ENCODE results near the gene ARMCX1.

The ARMCX1 gene

GRCh38 chrX:101550362-101550750 is at the start of gene ARMCX1:
ARMCX1 (plus strand) TSS chrX:101550547; CDS start chrX:101552931, 2,384 bp downstream.
- TF ChIP-seq, protein P1, sequence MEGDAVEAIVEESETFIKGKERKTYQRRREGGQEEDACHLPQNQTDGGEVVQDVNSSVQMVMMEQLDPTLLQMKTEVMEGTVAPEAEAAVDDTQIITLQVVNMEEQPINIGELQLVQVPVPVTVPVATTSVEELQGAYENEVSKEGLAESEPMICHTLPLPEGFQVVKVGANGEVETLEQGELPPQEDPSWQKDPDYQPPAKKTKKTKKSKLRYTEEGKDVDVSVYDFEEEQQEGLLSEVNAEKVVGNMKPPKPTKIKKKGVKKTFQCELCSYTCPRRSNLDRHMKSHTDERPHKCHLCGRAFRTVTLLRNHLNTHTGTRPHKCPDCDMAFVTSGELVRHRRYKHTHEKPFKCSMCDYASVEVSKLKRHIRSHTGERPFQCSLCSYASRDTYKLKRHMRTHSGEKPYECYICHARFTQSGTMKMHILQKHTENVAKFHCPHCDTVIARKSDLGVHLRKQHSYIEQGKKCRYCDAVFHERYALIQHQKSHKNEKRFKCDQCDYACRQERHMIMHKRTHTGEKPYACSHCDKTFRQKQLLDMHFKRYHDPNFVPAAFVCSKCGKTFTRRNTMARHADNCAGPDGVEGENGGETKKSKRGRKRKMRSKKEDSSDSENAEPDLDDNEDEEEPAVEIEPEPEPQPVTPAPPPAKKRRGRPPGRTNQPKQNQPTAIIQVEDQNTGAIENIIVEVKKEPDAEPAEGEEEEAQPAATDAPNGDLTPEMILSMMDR (IDR thresholded peaks at IDR 0.05), result no peak

- TF ChIP-seq, protein P1 (IDR thresholded peaks at IDR 0.05), result no peak
Observed at GRCh38 chrX:101507372-101507771, 43.0 kb upstream of the ARMCX1 start.

DNA sequence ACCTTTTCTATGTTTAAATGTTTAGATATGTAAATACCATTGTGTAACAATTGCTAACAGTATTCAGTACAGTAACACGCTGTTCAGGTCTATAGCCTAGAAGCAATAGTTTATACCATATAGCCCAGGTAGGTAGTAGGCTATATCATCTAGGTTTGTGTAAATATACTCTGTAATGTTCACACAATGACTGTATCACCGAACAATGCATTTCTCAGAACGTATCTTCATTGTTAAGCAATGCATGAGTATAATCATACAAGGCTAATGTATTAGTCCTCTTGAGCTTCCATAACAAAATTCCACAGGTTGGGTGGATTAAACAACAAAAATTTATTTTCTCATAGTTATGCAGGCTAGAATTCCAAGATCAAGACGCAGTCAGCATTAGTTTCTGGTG is 42.4 kb upstream of the ARMCX1 start:
- TF ChIP-seq, protein P1 (IDR thresholded peaks at IDR 0.05), result no peak

GRCh38 chrX:101530944-101531343 is 19.4 kb upstream of the ARMCX1 start:
- TF ChIP-seq, protein P1 (IDR thresholded peaks at IDR 0.05), result no peak

GRCh38 chrX:101539116-101539515 is 11.2 kb upstream of the ARMCX1 start:
- TF ChIP-seq, protein P1 (IDR thresholded peaks at IDR 0.05), result no peak

DNA sequence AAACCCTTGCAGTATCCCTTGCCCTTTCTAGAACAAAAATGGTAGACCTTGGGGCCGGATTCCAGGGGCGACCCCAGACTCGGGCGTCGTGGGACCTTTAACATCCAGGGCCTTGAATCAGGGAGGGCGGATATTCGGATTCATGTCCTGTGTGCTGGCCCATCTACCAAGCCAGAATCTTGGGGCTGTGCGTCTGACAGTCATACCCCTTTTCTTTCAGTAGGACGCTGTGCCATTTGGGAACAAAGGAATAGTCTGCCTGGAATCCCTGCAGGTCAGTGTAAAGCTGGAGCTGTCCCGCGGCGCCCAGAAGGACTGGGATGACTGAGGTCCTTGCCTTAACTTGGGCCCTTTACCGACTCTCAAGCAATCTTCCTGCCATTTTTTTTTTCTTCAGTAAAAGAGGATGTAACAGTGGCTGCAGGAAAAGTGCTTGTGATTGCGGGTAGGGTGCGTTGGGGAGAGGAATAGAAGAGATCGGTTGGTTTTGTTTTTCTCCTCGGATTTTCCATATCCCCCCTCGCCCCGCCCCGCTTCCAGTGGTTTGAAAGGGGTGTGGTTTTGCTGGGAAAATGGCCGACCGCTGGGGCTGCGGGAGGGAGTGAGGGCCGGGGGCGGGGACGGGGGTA is 518 bp downstream of the ARMCX1 start:
- TF ChIP-seq, protein P1 (IDR thresholded peaks at IDR 0.05), result no peak

DNA sequence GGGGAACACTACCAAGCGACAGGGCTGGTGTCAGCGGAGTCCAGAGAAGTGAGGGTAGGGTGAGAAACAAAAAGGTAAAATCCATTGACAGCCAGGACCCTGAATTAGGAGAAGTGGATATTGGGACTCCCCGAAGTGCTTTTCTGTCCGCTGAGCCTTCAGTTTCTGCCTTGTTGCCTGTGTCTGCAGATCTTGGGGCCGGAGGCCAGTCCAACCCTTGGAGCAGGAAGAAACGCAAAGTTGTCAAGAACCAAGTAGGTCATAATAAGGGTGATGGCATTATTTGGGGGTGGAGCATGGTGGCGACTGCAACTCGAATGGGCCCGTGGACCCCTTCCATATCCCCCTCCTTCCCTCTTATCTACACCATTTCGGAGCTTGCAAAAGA is 1.0 kb downstream of the ARMCX1 start:
- TF ChIP-seq, protein P1 (IDR thresholded peaks at IDR 0.05), result no peak

DNA sequence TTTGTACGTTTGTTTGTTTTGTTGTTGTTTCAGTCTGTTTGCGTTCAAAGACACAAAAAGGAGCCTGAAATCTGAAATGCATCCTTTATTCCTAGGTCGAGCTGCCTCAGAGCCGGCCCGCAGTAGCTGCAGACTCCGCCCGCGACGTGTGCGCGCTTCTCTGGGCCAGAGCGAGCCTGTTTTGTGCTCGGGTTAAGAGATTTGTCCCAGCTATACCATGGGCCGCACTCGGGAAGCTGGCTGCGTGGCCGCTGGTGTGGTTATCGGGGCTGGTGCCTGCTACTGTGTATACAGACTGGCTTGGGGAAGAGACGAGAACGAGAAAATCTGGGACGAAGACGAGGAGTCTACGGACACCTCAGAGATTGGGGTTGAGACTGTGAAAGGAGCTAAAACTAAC is 2.4 kb downstream of the ARMCX1 start:
- TF ChIP-seq, protein P1 (IDR thresholded peaks at IDR 0.05), result no peak

All from LNCAP (cell line).